Gastroesophageal sphincter (tissue), 4 donors: ENCODE results near the gene SARM1. TPM values are rescaled to one million over a fixed set of nuclear protein-coding genes. Genes with fewer than 3 reads are reported as not detected.
A peak's percentile ranks its signal among the peaks of the same experiment; 100 is the strongest.

Source experiments
- ATAC-seq: fragments of 150-250 bp; one replicate; pipeline ENCODE4 v1.9.1; 2016; ENCODE audit warnings: mild to moderate bottlenecking, moderate library complexity
- H3K27ac ChIP-seq, 4 donors: fragments of 200-600 bp; sonication (generic) in 3 of 4; 1 replicate in 3 of 4; 2 replicates in 1 of 4; pipeline ENCODE4 v1.5.1; 2016 to 2019
- H3K27me3 ChIP-seq: fragments of 200-600 bp; sonication (generic); one replicate; pipeline ENCODE4 v1.5.1; 2019
- H3K36me3 ChIP-seq, 2 donors: fragments of 200-600 bp; sonication (generic); one replicate each; pipeline ENCODE4 v1.5.1; 2019; ENCODE audit warnings: control low read depth in 1 of 2
- H3K4me1 ChIP-seq, 3 donors: fragments of 200-600 bp; sonication (generic); 1 replicate in 2 of 3; 2 replicates in 1 of 3; pipeline ENCODE4 v1.5.1; 2016 to 2019; ENCODE audit warnings: control low read depth in 2 of 3
- H3K4me3 ChIP-seq, 2 donors: fragments of 200-600 bp; sonication (generic); one replicate each; pipeline ENCODE4 v1.5.1; 2019; ENCODE audit warnings: mild to moderate bottlenecking in 1 of 2, moderate library complexity in 1 of 2
- H3K9me3 ChIP-seq, 3 donors: fragments of 200-600 bp; sonication (generic); one replicate each; pipeline ENCODE4 v1.5.1; 2017 to 2019; ENCODE audit warnings: control low read depth in 2 of 3
- CTCF ChIP-seq, 4 experiments: fragments of 200-600 bp in 2 of 4; fragments of 450-650 bp in 2 of 4; sonication (generic) in 1 of 4; IDR thresholded peaks; one replicate each; pipeline ENCODE4 v1.5.1; 2017 to 2019; ENCODE audit warnings: antibody characterized with exemption in 4 of 4, mild to moderate bottlenecking in 2 of 4, moderate library complexity in 2 of 4
- EP300 ChIP-seq: sonication (generic); formaldehyde crosslinking; IDR thresholded peaks from one replicate; pipeline ENCODE4 v1.6.1; 2017; ENCODE audit warnings: antibody characterized with exemption, mild to moderate bottlenecking
- POLR2A ChIP-seq, 2 donors: fragments of 450-650 bp; IDR thresholded peaks; one replicate each; pipeline ENCODE4 v1.6.1; 2017; ENCODE audit warnings: antibody characterized with exemption in 2 of 2, mild to moderate bottlenecking in 2 of 2, moderate library complexity in 1 of 2
- POLR2AphosphoS5 ChIP-seq: sonication (generic); formaldehyde crosslinking; IDR thresholded peaks from one replicate; pipeline ENCODE4 v1.6.1; 2017; ENCODE audit warnings: antibody characterized with exemption
- WGBS, 2 donors: methylation state at CpG; one replicate each; pipeline ENCODE4 v1.1.5; 2018; ENCODE audit warnings: low coverage in 1 of 2; 5-methylcytosine and 5-hydroxymethylcytosine counted together
- total RNA-seq, 4 donors: library from RNA; depleted of rRNA; stranded (reverse); fragments of >200 nt; gene quantifications; one replicate each; pipeline ENCODE4 v1.1.0, GENCODE V29; 2016

The SARM1 gene
- total RNA-seq, 4 donors from 2014 or later = 9.0 to 26.2 (median 20.6) TPM

- 47 to 80% methylated on average over 1 of the region's 1 CpG for WGBS, 2 donors
- Histone ChIP-seq H3K27me3 (no peaks in the 10 kb centered on the region), H3K4me1 (peaks cover 2 to 50% (median 18%) of the 10 kb centered on the region in 3 donors), H3K4me3 (no peak overlapping the region), H3K36me3 (peaks cover 0 to 40% of the 10 kb centered on the region in 2 donors), H3K27ac (no peak overlapping the region), H3K9me3 (no peaks in the 10 kb centered on the region)
- no peak for TF ChIP-seq CTCF (IDR thresholded peaks at IDR 0.05)
- no peak for TF ChIP-seq POLR2A (IDR thresholded peaks at IDR 0.05)
- no peak for TF ChIP-seq EP300
- TF ChIP-seq POLR2AphosphoS5 = no peak
- ATAC-seq = no peak
Measured at GRCh38 chr17:28333083-28333746, 38.3 kb upstream of the SARM1 start.

GRCh38 chr17:28334171-28334570 lies 37.3 kb upstream of the SARM1 start:
- no peak for TF ChIP-seq POLR2AphosphoS5
- WGBS, 2 donors = 48 to 50% methylated on average over 4 to 6 of the region's 6 CpGs
- no peak for ATAC-seq
- Histone ChIP-seq H3K36me3 (peaks cover 0 to 31% of the 10 kb centered on the region in 2 donors), H3K27ac (peak overlapping the region in 2 of 4 donors; percentile 96 to 98), H3K4me3 (peak overlapping the region in 1 of 2 donors; percentile 94), H3K9me3 (no peaks in the 10 kb centered on the region), H3K27me3 (no peaks in the 10 kb centered on the region), H3K4me1 (peaks cover 2 to 59% (median 18%) of the 10 kb centered on the region in 3 donors)

- no peak for TF ChIP-seq CTCF (IDR thresholded peaks at IDR 0.05)
- TF ChIP-seq EP300 = no peak
- TF ChIP-seq POLR2A (IDR thresholded peaks at IDR 0.05) = no peak
- no peak for TF ChIP-seq POLR2AphosphoS5
- Histone ChIP-seq H3K27me3 (no peaks in the 10 kb centered on the region), H3K36me3 (peaks cover 0 to 31% of the 10 kb centered on the region in 2 donors), H3K9me3 (no peaks in the 10 kb centered on the region), H3K4me1 (peaks cover 2 to 65% (median 18%) of the 10 kb centered on the region in 3 donors), H3K4me3 (peak overlapping the region; percentile 60 to 94), H3K27ac (peak overlapping the region; percentile 51 to 98 (median 96))
- ATAC-seq = no peak
- WGBS, 2 donors = 5 to 8% methylated on average over 9 to 17 of the region's 18 CpGs
Measured at GRCh38 chr17:28334666-28335200, 36.8 kb upstream of the SARM1 start.

- Histone ChIP-seq H3K36me3 (peaks cover 0 to 31% of the 10 kb centered on the region in 2 donors), H3K27ac (peak within 1 kb of the TSS; percentile 82 to 98 (median 96)), H3K27me3 (no peaks in the 10 kb centered on the region), H3K4me1 (peaks cover 2 to 70% (median 18%) of the 10 kb centered on the region in 3 donors), H3K4me3 (peak within 1 kb of the TSS; percentile 60 to 94), H3K9me3 (no peaks in the 10 kb centered on the region)
- ATAC-seq = peak; percentile 99
- WGBS, 2 donors = 0% methylated on average over 7 of the region's 62 CpGs; no CpG with 5 or more reads in 1 of the 2 donors
- TF ChIP-seq CTCF (IDR thresholded peaks at IDR 0.05) (peak in 2 of 4 experiments; percentile 3 to 27), POLR2A (IDR thresholded peaks at IDR 0.05) (peak; percentile 92 to 94), POLR2AphosphoS5 (peak; percentile 97), EP300 (no peak)
Measured at GRCh38 chr17:28335201-28335958, 36.1 kb upstream of the SARM1 start, which contains the start of the genes IFT20 and TNFAIP1. TSS of gene IFT20 (minus strand) at chr17:28335472. CDS start at chr17:28331985, 3,487 bp downstream. TSS of gene TNFAIP1 (plus strand) at chr17:28335761. CDS start at chr17:28339522, 3,761 bp downstream.
